C4-2B (cell line): ENCODE measurements around the gene SELENOK.

ENCODE experiments used
- H3K27ac ChIP-seq: fragments of 450-650 bp; 2 replicates; pipeline ENCODE4 v1.5.1; 2017
- ZFX ChIP-seq: fragments of 450-650 bp; IDR thresholded peaks from 2 replicates; pipeline ENCODE4 v1.6.1; 2017
- TF ChIP-seq, protein P1 (sequence below): fragments of 450-650 bp; conservative IDR thresholded peaks from 2 replicates; pipeline ENCODE4 v1.5.1; 2017; ENCODE audit warnings: mild to moderate bottlenecking

Gene SELENOK

DNA sequence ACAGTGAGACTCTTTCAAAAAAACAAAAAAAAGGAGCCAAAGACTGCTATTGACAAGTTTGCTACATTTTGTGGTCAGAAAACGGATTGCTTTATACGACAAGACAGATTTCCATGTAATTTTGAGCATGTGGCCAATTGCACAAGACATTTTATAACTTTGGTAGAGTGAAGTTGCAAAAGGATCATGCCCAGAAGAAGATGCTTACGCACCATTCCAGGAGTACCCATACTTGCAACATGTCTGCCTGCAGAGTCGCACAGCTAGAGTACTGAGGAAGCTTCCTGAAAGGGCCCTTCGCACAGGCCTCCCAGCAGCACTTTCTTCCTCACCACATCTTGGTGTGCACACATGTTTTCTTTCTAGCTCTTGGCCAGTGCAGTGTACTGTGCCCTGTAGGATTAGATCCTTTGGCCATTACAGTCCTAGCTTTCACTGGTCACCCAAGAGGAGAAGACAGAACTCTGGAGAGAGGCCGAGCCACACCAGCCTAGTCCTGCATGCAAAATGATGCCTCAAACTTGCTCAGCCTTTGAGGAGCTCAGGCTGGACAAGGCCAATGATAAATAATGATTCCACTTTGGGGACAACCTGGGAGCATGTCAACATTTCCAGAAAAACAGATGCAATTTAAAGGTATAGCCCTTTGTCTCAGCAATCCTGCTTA is 57.1 kb downstream of the SELENOK start:
- TF ChIP-seq ZFX = no peak
- TF ChIP-seq, protein P1, sequence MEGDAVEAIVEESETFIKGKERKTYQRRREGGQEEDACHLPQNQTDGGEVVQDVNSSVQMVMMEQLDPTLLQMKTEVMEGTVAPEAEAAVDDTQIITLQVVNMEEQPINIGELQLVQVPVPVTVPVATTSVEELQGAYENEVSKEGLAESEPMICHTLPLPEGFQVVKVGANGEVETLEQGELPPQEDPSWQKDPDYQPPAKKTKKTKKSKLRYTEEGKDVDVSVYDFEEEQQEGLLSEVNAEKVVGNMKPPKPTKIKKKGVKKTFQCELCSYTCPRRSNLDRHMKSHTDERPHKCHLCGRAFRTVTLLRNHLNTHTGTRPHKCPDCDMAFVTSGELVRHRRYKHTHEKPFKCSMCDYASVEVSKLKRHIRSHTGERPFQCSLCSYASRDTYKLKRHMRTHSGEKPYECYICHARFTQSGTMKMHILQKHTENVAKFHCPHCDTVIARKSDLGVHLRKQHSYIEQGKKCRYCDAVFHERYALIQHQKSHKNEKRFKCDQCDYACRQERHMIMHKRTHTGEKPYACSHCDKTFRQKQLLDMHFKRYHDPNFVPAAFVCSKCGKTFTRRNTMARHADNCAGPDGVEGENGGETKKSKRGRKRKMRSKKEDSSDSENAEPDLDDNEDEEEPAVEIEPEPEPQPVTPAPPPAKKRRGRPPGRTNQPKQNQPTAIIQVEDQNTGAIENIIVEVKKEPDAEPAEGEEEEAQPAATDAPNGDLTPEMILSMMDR = no peak

More for the DNA sequence above, 57.1 kb downstream of the SELENOK start:
- H3K27ac ChIP-seq = no peak overlapping the region
